Type B pancreatic cell (in vitro differentiated cells): ENCODE results near the gene S100A7A. TPM values are rescaled to one million over a fixed set of nuclear protein-coding genes. Genes with fewer than 3 reads are reported as not detected.
A peak's percentile ranks its signal among the peaks of the same experiment; 100 is the strongest.

ENCODE experiments used
- DNase-seq: peaks from one replicate; pipeline ENCODE4 v3.0.0; 2021; ENCODE audit warnings: mixed read lengths; ENCODE audit not compliant: unreplicated experiment; ENCODE audit errors: extremely low spot score
- H3K27ac Mint-ChIP-seq: 2 replicates; pipeline ENCODE4 v1.8.0; 2021; ENCODE audit warnings: mild to moderate bottlenecking, mixed read lengths
- H3K27me3 Mint-ChIP-seq: 2 replicates; pipeline ENCODE4 v1.8.0; 2021; ENCODE audit warnings: mixed read lengths
- H3K36me3 Mint-ChIP-seq: 2 replicates; pipeline ENCODE4 v1.8.0; 2021; ENCODE audit warnings: mixed read lengths
- H3K4me1 Mint-ChIP-seq: one replicate; pipeline ENCODE4 v1.8.0; 2021; ENCODE audit warnings: mixed read lengths; ENCODE audit not compliant: unreplicated experiment
- H3K4me3 Mint-ChIP-seq: 2 replicates; pipeline ENCODE4 v1.8.0; 2021; ENCODE audit warnings: mild to moderate bottlenecking, mixed read lengths
- H3K9me3 Mint-ChIP-seq: 2 replicates; pipeline ENCODE4 v1.8.0; 2021; ENCODE audit warnings: mixed read lengths
- CTCF ChIP-seq: fragments of 200-600 bp; sonication (generic); conservative IDR thresholded peaks from 2 replicates; pipeline ENCODE4 v1.5.0; 2021; ENCODE audit warnings: antibody characterized with exemption, mild to moderate bottlenecking
- total RNA-seq: library from RNA; stranded (reverse); gene quantifications from 2 replicates; pipeline ENCODE4 v1.2.1, GENCODE V29; 2021; ENCODE audit warnings: low replicate concordance

Gene S100A7A
- total RNA-seq, 1 donor from 2014 or later, result not detected

DNA sequence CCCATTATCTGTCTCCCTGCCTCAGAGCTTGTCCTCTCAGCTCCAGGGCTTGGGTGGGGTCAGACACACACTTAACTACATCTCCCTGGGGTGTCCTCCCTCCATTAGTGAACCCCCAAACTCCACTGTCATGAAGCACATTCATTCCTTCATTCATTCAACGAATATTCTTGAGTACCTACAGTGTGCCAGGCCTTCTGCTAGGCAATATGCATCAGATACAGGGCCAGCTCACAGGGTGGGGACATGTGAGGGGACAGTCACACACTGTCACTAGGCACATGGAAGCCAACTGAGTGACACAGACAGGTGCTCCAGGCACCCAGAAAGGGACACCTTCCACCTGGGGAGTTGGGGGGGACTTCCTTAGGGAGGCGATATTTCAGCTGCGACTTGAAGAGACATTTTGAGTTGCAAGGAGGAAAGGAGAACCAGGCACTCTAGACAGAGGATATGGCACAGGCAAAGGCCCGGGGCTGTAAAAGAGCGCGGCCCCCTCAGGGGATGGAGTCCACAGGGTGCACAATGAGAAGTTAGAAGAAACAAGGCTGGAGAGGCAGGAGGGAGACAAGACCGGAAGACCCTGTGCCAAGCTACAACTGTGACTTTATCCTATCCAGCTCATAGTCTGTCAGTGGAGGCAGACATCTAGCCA is 16.8 kb upstream of the S100A7A start:
- no peak for TF ChIP-seq CTCF
- Mint-ChIP-seq H3K27me3 (peaks cover 8% of the 10 kb centered on the region), H3K9me3 (no peaks in the 10 kb centered on the region), H3K4me1 (no peaks in the 10 kb centered on the region), H3K36me3 (no peaks in the 10 kb centered on the region), H3K27ac (no peak overlapping the region), H3K4me3 (no peak overlapping the region)
- DNase-seq, result peak; percentile 32

GRCh38 chr1:153400244-153400643 is 16.1 kb upstream of the S100A7A start:
- no peak for DNase-seq
- H3K36me3 Mint-ChIP-seq, result no peaks in the 10 kb centered on the region
- TF ChIP-seq CTCF, result no peak
- H3K4me1 Mint-ChIP-seq, result no peaks in the 10 kb centered on the region
- peaks cover 7% of the 10 kb centered on the region for H3K27me3 Mint-ChIP-seq
- no peaks in the 10 kb centered on the region for H3K9me3 Mint-ChIP-seq
- H3K4me3 Mint-ChIP-seq, result no peak overlapping the region
- no peak overlapping the region for H3K27ac Mint-ChIP-seq

DNA sequence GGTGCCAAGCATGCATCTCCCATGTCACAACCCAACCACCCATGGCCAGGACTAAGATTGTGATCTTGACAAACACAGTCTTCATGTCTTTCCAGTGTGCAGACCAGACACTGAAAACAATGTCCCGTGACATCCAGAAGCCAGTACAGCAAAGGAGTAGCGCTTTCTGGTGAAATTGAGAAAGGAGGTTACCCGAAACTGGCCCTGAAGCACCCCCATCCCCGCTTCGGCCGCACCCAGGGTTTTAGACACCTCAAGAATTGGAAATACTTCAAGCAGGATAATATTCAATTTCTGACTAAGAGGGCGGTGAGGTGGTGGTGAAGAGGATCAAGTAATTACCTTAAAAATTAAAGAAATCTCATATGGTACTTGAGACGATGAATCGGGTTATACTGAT is 14.9 kb upstream of the S100A7A start:
- H3K27ac Mint-ChIP-seq, result no peak overlapping the region
- peaks cover 1% of the 10 kb centered on the region for H3K27me3 Mint-ChIP-seq
- DNase-seq, result no peak
- H3K9me3 Mint-ChIP-seq, result no peaks in the 10 kb centered on the region
- no peak overlapping the region for H3K4me3 Mint-ChIP-seq
- TF ChIP-seq CTCF, result no peak
- H3K4me1 Mint-ChIP-seq, result no peaks in the 10 kb centered on the region
- no peaks in the 10 kb centered on the region for H3K36me3 Mint-ChIP-seq

DNA sequence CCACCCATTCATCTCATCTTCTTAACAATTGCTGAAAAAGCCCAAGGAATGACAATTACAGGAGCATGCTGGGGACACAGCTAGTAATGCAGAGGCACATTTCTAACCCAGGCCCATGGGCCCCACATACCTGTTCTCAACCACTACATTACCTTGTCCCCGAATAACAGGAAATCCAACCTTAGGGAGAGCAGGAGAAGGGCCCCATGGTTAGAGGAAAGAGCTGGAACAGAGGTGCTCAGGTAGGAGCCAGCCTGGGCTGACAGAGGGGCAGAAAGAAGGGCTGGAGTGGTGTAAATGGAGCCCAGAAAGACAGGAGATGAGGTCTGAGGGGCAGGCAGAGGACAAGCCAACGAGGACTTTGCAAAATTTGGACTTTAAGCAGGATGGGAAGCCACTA is 14.1 kb upstream of the S100A7A start:
- Mint-ChIP-seq H3K9me3 (no peaks in the 10 kb centered on the region), H3K27ac (no peak overlapping the region), H3K27me3 (no peaks in the 10 kb centered on the region), H3K4me3 (no peak overlapping the region), H3K36me3 (no peaks in the 10 kb centered on the region), H3K4me1 (no peaks in the 10 kb centered on the region)
- TF ChIP-seq CTCF, result no peak
- no peak for DNase-seq

DNA sequence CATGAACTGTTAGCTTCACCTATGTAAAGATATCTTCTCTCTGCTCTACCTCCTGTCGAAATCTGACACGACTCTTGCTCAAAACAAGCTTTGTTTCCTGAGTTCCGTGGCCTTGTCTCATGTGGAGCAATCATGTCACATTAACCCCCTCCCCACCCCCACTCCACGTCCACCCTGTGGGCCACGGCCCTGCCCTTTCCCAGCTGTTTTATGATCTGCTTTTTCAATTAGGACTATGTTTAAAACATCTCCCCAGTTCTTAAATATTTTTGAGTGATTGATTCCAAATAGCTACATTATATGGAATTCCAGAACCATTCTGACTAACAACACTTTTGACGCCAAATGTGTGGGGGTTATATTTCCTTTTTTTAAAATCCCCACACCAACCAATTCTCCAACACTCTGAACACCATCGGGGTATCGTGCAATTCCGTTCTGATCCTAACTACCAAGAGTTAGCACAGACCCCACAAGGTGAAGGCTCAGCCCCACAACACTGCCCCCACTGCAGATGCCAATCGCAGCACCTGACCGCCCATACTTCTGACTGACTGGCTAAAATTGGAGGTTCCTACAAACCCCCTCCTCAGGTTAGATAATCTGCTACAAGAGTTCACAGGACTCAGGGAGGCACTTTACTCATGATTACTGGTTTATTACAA is 12.8 kb upstream of the S100A7A start:
- Mint-ChIP-seq H3K4me3 (no peak overlapping the region), H3K27me3 (no peaks in the 10 kb centered on the region), H3K9me3 (no peaks in the 10 kb centered on the region), H3K36me3 (no peaks in the 10 kb centered on the region), H3K27ac (no peak overlapping the region), H3K4me1 (no peaks in the 10 kb centered on the region)
- no peak for DNase-seq
- TF ChIP-seq CTCF, result no peak
